ENCODE results near the gene PCDHA10. TPM values are rescaled to one million over a fixed set of nuclear protein-coding genes. Genes with fewer than 3 reads are reported as not detected.
"Not testable (repeated sequence)": the region's sequence is repeated elsewhere in the genome, so short reads cannot be mapped to it uniquely, and the experiment has no call there.

PCDHA10 gene
- polyA plus RNA-seq, 4 donors = 0.13 to 1.1 (median 0.75) TPM

DNA sequence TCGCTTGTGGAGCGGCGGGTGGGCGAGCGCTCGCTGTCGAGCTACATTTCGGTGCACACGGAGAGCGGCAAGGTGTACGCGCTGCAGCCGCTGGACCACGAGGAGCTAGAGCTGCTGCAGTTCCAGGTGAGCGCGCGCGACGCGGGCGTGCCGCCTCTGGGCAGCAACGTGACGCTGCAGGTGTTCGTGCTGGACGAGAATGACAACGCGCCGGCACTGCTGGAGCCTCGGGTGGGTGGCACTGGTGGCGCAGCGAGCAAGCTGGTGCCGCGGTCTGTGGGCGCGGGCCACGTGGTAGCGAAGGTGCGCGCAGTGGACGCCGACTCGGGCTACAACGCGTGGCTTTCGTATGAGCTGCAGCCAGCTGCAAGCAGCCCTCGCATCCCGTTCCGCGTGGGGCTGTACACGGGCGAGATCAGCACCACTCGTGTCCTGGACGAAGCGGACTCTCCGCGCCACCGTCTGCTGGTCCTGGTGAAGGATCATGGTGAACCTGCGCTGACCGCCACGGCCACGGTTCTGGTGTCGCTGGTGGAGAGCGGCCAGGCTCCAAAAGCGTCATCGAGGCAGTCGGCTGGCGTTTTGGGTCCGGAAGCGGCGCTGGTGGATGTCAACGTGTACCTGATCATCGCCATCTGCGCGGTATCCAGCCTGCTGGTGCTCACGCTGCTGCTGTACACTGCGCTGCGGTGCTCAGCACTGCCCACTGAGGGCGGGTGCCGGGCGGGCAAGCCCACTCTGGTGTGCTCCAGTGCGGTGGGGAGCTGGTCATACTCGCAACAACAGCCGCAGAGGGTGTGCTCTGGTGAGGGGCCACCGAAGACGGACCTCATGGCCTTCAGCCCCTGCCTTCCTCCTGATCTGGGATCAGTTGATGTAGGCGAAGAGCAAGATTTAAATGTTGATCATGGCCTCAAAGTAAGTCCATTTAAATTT lies 12.6 kb upstream of the PCDHA10 start:
- DNase-seq (ENCODE audit: low read depth in 4 of 4, low spot score in 2 of 4) = no peak

DNA sequence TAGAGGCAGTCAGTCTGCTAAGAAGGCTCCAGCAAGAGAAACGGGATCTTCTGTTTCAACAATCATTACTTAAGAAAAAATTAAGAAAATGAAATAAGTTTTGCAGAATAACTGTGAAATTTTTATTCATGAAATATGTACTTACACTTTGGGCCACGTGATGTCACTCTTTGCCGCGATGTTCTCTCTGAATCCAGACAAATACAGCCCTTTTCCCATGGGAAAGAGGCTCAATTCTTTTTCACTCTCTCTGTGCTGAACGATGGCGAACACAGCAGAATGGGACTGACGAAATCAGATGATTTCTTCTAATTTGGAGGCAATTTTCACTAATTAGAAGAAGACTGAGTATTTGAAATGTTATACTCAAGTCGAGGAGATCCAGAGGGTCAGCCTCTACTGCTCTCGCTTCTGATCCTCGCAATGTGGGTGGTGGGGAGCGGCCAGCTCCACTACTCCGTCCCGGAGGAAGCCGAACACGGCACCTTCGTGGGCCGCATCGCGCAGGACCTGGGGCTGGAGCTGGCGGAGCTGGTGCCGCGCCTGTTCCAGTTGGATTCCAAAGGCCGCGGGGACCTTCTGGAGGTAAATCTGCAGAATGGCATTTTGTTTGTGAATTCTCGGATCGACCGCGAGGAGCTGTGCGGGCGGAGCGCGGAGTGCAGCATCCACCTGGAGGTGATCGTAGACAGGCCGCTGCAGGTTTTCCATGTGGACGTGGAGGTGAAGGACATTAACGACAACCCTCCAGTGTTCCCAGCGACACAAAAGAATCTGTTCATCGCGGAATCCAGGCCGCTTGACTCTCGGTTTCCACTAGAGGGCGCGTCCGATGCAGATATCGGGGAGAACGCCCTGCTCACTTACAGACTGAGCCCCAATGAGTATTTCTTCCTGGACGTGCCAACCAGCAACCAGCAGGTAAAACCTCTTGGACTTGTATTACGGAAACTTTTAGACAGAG lies 7.3 kb upstream of the PCDHA10 start, which contains the start of gene PCDHA9:
PCDHA9 (plus strand) TSS at position 244 of the 964 bp plus-strand sequence; CDS start at position 358, 114 bp downstream.
- DNase-seq (ENCODE audit: low read depth in 4 of 4, low spot score in 2 of 4) = not testable (repeated sequence)

DNA sequence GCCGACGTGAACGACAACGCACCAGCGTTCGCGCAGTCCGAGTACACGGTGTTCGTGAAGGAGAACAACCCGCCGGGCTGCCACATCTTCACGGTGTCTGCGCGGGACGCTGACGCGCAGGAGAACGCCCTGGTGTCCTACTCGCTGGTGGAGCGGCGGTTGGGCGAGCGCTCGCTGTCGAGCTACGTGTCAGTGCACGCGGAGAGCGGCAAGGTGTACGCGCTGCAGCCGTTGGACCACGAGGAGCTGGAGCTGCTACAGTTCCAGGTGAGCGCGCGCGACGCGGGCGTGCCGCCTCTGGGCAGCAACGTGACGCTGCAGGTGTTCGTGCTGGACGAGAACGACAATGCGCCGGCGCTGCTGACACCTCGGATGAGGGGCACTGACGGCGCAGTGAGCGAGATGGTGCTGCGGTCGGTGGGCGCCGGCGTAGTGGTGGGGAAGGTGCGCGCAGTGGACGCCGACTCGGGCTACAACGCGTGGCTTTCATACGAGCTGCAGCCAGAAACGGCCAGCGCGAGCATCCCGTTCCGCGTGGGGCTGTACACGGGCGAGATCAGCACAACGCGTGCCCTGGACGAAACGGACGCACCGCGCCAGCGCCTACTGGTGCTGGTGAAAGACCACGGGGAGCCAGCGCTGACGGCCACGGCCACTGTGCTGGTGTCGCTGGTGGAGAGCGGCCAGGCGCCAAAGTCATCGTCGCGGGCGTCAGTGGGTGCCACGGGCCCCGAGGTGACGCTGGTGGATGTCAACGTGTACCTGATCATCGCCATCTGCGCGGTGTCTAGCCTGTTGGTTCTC lies 5.7 kb upstream of the PCDHA10 start:
- not testable (repeated sequence) for DNase-seq (ENCODE audit: low read depth in 4 of 4, low spot score in 2 of 4)

DNA sequence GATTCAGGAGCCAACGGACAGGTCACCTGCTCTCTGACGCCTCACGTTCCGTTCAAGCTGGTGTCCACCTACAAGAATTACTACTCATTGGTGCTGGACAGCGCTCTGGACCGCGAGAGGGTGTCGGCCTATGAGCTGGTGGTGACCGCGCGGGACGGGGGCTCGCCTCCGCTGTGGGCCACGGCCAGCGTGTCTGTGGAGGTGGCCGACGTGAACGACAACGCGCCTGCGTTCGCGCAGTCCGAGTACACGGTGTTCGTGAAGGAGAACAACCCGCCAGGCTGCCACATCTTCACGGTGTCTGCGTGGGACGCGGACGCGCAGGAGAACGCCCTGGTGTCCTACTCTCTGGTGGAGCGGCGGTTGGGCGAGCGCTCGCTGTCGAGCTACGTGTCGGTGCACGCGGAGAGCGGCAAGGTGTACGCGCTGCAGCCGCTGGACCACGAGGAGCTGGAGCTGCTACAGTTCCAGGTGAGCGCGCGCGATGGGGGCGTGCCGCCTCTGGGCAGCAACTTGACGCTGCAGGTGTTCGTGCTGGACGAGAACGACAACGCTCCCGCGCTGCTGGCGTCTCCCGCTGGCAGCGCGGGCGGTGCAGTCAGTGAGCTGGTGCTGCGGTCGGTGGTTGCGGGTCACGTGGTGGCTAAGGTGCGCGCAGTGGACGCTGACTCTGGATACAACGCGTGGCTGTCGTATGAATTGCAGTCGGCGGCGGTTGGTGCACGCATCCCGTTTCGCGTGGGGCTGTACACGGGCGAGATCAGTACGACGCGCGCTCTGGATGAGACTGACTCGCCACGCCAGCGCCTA lies 1.7 kb downstream of the PCDHA10 start:
- DNase-seq (ENCODE audit: low read depth in 4 of 4, low spot score in 2 of 4) = no peak

DNA sequence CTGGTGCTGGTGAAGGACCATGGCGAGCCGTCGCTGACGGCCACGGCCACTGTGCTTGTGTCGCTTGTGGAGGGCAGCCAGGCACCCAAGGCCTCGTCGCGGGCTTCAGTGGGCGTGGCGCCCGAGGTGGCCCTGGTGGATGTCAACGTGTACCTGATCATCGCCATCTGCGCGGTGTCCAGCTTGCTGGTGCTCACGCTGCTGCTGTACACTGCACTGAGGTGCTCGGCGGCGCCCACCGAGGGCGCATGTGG lies 2.2 kb downstream of the PCDHA10 start:
- DNase-seq (ENCODE audit: low read depth in 4 of 4, low spot score in 2 of 4) = no peak

DNA sequence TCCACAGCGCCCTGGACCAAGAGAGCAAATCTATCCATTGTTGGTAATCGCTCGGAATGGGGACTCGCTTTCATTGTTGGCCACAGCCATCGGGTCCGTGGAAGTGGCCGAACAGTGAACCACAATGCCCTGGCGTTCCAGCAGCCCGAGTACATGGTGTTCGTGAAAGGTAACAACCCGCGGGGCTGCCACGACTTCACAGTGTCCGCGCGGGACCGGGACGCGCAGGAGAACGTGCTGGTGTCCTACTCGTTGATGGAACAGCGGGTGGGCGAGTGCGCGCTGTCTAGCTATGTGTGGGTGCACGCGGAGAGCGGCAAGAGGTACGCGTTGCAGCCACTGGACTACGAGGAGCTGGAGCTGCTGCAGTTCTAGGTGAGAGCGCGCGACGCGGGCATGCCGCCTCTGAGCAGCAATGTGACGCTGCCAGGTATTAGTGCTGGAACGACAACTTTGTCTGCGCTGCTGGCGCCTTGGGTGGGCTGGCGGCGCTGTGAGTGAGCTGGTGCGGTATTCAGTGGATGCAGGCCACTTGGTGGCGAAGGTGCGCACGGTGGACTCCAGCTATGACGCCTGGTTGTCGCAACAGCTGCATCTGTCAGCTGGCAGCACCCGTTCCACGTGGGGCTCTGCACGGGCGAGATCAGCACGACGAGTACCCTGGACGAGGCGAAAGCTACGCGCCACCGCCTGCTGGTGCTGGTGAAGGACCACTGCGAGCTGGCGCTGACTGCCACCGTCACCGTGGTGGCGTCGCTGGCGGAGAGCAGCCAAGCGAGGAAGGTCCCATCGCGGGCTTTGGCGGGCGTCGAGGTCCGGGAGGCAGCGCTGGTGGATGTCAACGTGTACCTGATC lies 7.0 kb downstream of the PCDHA10 start:
- no peak for DNase-seq (ENCODE audit: low read depth in 4 of 4, low spot score in 2 of 4)

DNA sequence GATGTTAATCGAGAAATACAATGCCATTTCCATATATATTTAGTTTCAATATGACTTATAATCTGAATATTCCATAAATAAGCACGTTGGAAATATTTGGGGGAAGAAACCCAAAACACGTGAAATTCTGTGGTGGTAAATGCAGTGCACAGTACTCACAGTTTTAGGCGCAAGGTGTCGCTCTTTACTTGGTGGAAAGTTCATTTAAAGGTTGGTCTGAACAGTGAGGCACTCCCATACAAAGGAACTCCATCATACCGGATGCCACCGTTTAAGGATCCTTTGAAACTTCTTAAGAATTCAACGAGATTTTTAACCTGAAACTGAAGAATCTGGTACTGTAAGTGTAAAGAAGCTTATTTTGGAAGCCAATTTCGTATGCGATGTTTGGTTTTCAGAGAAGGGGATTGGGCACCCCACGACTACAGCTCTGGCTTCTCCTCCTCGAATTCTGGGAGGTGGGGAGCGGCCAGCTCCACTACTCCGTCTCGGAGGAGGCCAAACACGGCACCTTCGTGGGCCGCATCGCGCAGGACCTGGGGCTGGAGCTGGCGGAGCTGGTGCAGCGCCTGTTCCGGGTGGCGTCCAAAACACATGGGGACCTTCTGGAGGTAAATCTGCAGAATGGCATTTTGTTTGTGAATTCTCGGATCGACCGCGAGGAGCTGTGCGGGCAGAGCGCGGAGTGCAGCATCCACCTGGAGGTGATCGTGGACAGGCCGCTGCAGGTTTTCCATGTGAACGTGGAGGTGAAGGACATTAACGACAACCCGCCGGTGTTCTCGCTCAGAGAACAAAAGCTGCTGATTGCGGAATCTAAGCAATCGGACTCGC lies 13.2 kb downstream of the PCDHA10 start, which contains the start of gene PCDHA11:
PCDHA11 (plus strand) TSS at position 237 of the 834 bp plus-strand sequence; CDS start at position 384, 147 bp downstream.
- DNase-seq (ENCODE audit: low read depth in 4 of 4, low spot score in 2 of 4) = peak in 1 of 4 donors; percentile 2

DNA sequence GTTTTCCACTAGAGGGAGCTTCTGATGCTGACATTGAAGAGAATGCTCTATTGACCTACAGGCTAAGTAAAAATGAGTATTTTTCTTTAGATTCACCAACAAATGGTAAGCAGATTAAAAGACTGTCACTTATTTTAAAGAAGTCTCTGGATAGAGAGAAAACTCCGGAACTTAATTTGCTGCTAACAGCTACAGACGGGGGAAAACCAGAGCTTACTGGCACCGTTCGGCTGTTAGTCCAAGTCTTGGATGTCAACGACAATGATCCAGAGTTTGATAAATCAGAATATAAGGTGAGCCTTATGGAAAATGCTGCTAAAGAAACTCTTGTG lies 13.8 kb downstream of the PCDHA10 start:
- no peak for DNase-seq (ENCODE audit: low read depth in 4 of 4, low spot score in 2 of 4)

DNA sequence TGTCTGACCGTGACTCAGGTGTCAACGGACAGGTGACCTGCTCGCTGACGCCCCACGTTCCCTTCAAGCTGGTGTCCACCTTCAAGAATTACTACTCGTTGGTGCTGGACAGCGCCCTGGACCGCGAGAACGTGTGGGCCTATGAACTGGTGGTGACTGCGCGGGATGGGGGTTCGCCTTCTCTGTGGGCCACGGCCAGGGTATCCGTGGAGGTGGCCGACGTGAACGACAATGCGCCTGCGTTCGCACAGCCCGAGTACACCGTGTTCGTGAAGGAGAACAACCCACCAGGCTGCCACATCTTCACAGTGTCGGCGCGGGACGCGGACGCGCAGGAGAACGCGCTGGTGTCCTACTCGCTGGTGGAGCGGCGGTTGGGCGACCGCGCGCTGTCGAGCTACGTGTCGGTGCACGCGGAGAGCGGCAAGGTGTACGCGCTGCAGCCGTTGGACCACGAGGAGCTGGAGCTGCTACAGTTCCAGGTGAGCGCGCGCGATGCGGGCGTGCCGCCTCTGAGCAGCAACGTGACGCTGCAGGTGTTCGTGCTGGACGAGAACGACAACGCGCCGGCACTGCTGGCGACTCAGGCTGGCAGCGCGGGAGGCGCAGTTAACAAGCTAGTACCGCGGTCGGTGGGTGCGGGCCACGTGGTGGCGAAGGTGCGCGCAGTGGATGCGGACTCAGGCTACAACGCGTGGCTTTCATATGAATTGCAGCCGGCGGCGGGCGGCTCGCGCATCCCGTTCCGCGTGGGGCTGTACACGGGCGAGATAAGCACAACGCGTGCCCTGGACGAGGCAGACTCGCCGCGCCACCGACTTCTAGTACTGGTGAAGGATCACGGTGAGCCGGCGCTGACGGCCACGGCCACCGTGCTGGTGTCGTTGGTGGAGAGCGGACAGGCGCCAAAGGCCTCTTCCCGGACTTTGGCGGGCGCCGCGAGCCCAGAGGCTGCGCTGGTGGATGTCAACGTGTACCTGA lies 14.8 kb downstream of the PCDHA10 start:
- no peak for DNase-seq (ENCODE audit: low read depth in 4 of 4, low spot score in 2 of 4)

DNA sequence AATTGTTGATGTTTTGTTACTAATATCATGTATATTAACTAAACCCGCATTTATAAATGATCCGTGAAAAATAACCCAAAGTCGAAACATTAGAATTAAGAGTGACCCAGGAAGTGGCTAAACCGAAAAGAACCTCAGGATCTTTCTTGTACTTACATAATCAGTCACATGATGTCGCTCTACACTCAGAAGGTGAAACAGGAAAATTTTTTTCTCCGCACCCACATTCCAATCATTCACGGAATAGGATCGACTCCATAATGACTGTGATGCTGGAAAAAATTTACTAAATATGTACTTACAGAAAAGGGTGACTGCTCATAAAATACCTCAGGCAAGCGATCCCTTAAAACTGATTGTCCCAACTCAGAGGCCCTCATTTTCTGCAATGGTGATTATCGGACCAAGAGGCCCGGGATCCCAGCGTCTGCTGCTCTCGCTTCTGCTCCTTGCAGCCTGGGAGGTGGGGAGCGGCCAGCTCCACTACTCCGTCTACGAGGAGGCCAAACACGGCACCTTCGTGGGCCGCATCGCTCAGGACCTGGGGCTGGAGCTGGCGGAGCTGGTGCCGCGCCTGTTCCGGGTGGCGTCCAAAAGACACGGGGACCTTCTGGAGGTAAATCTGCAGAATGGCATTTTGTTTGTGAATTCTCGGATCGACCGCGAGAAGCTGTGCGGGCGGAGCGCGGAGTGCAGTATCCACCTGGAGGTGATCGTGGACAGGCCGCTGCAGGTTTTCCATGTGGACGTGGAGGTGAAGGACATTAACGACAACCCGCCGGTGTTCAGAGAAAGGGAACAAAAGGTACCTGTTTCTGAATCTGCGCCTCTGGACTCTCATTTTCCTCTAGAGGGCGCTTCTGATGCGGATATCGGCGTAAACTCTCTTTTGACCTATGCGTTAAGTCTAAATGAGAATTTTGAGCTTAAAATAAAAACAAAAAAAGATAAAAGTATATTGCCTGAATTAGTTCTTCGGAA lies 19.7 kb downstream of the PCDHA10 start, which contains the start of gene PCDHA12:
PCDHA12 (plus strand) TSS at position 224 of the 981 bp plus-strand sequence; CDS start at position 389, 165 bp downstream.
- no peak for DNase-seq (ENCODE audit: low read depth in 4 of 4, low spot score in 2 of 4)

DNA sequence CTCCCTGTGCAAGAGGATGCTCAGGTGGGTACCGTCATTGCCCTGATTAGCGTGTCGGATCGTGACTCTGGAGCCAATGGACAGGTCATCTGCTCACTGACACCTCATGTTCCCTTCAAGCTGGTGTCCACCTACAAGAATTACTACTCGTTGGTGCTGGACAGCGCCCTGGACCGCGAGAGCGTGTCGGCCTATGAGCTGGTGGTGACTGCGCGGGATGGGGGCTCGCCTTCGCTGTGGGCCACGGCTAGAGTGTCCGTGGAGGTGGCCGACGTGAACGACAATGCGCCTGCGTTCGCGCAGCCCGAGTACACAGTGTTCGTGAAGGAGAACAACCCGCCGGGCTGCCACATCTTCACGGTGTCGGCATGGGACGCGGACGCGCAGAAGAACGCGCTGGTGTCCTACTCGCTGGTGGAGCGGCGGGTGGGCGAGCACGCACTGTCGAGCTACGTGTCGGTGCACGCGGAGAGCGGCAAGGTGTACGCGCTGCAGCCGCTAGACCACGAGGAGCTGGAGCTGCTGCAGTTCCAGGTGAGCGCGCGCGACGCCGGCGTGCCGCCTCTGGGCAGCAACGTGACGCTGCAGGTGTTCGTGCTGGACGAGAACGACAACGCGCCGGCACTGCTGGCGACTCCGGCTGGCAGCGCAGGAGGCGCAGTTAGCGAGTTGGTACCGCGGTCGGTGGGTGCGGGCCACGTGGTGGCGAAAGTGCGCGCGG lies 21.0 kb downstream of the PCDHA10 start:
- not testable (repeated sequence) for DNase-seq (ENCODE audit: low read depth in 4 of 4, low spot score in 2 of 4)

DNA sequence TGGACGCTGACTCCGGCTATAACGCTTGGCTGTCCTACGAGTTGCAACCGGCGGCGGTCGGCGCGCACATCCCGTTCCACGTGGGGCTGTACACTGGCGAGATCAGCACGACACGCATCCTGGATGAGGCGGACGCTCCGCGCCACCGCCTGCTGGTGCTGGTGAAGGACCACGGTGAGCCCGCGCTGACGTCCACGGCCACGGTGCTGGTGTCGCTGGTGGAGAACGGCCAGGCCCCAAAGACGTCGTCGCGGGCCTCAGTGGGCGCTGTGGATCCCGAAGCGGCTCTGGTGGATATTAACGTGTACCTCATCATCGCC lies 21.5 kb downstream of the PCDHA10 start:
- no peak for DNase-seq (ENCODE audit: low read depth in 4 of 4, low spot score in 2 of 4)

DNA sequence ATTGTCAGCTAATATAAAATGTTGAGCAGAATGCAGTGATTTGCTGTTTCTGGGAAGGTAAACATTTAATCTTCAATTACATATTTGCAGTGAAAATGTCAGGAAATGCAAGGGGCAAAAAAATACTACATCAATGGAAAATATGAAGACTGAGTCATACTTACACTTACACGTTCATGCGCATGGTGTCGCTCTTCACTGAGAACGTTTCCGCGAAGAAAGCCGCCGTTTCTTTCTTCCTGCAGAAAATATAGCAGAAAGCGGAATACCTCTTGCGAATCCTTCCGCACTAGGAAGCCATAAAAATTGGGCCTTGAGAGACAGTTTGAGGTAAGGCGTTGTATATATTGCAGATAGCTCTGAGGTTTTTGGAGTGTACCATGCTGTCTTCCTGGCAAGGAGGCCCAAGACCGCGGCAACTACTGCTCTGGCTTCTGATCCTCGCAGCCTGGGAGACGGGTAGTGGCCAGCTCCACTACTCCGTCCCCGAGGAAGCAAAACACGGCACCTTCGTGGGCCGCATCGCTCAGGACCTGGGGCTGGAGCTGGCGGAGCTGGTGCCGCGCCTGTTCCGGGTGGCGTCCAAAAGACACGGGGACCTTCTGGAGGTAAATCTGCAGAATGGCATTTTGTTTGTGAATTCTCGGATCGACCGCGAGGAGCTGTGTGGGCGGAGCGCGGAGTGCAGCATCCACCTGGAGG lies 26.3 kb downstream of the PCDHA10 start, which contains the start of gene PCDHA13:
PCDHA13 (plus strand) TSS at position 236 of the 702 bp plus-strand sequence; CDS start at position 381, 145 bp downstream.
- DNase-seq (ENCODE audit: low read depth in 4 of 4, low spot score in 2 of 4) = no peak

DNA sequence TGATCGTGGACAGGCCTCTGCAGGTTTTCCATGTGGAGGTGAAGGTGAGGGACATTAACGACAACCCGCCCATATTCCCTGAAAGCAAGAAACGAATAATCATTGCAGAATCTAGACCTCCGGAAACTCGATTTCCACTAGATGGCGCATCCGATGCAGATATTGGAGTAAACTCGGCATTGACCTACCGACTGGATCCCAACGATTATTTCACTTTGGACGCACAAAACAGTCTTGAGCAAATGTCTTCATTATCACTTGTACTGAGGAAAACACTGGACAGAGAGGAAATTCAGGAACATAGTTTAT lies 26.8 kb downstream of the PCDHA10 start:
- DNase-seq (ENCODE audit: low read depth in 4 of 4, low spot score in 2 of 4) = no peak
